Brain microvascular endothelial cell (primary cell): Measurements from ENCODE around the gene TTC36.

Experiments used
- DNase-seq: peaks from one replicate; pipeline ENCODE4 v3.0.0-alpha.2; 2020
- H3K27ac ChIP-seq: fragments of 250-450 bp; sonication (Bioruptor Pico); 2 replicates; pipeline ENCODE4 v1.5.1; 2020; ENCODE audit warnings: mild to moderate bottlenecking, moderate library complexity
- H3K27me3 ChIP-seq: fragments of 250-450 bp; sonication (Bioruptor Pico); replicated peaks from 2 replicates; pipeline ENCODE4 v1.5.1; 2020; ENCODE audit warnings: mild to moderate bottlenecking
- H3K36me3 ChIP-seq: fragments of 250-450 bp; sonication (Bioruptor Pico); replicated peaks from 2 replicates; pipeline ENCODE4 v1.5.1; 2020; ENCODE audit warnings: mild to moderate bottlenecking
- H3K4me3 ChIP-seq: 2 replicates; pipeline ENCODE4 v1.5.1; 2011; ENCODE audit warnings: low read depth, mild to moderate bottlenecking, control low read depth, low read length, moderate library complexity
- CTCF ChIP-seq: IDR thresholded peaks from 2 replicates; pipeline ENCODE4 v1.5.1; 2011; ENCODE audit warnings: low read depth, mild to moderate bottlenecking, moderate library complexity, low read length, control low read depth, inconsistent platforms; ENCODE audit errors: missing control alignments
- in situ Hi-C: cut with HindIII; loops from 2 replicates; pipeline ENCODE4 v1.10.0; 2017; ENCODE audit warnings: low sequenced_read_pairs, low pct_ligation_motif_present

TTC36 gene

GRCh38 chr11:118544010-118544646, 16.9 kb downstream of the TTC36 start:
- in situ Hi-C loops, result no loop called here
- Histone ChIP-seq H3K36me3 (no peaks in the 10 kb centered on the region), H3K27me3 (no peaks in the 10 kb centered on the region), H3K4me3 (no peak overlapping the region), H3K27ac (no peak overlapping the region)
- no peak for DNase-seq
- no peak for TF ChIP-seq CTCF

- TF ChIP-seq CTCF, result no peak
- Histone ChIP-seq H3K4me3 (no peak overlapping the region), H3K36me3 (no peaks in the 10 kb centered on the region), H3K27me3 (no peaks in the 10 kb centered on the region), H3K27ac (no peak overlapping the region)
- DNase-seq, result no peak
- in situ Hi-C loops, result no loop called here
Measured at GRCh38 chr11:118544647-118545010, 17.4 kb downstream of the TTC36 start.

- TF ChIP-seq CTCF, result no peak
- H3K27me3 ChIP-seq, result no peaks in the 10 kb centered on the region
- no peak overlapping the region for H3K4me3 ChIP-seq
- no peaks in the 10 kb centered on the region for H3K36me3 ChIP-seq
- DNase-seq, result no peak
- H3K27ac ChIP-seq, result no peak overlapping the region
- in situ Hi-C loops, result no loop called here
Measured at GRCh38 chr11:118545533-118545932, 18.3 kb downstream of the TTC36 start.

- no peaks in the 10 kb centered on the region for H3K27me3 ChIP-seq
- H3K27ac ChIP-seq, result no peak overlapping the region
- DNase-seq, result no peak
- H3K4me3 ChIP-seq, result no peak overlapping the region
- in situ Hi-C loops, result no loop called here
- no peak for TF ChIP-seq CTCF
- peaks cover 5% of the 10 kb centered on the region for H3K36me3 ChIP-seq
Measured at GRCh38 chr11:118547132-118547531, 19.9 kb downstream of the TTC36 start.

GRCh38 chr11:118552341-118552740, 25.1 kb downstream of the TTC36 start:
- in situ Hi-C loops, result no loop called here
- TF ChIP-seq CTCF, result no peak
- Histone ChIP-seq H3K27ac (no peak overlapping the region), H3K36me3 (peaks cover 14% of the 10 kb centered on the region), H3K27me3 (no peaks in the 10 kb centered on the region), H3K4me3 (no peak overlapping the region)
- no peak for DNase-seq

GRCh38 chr11:118560806-118561205, 33.5 kb downstream of the TTC36 start:
- Histone ChIP-seq H3K36me3 (peaks cover 2% of the 10 kb centered on the region), H3K4me3 (no peak overlapping the region), H3K27ac (no peak overlapping the region), H3K27me3 (no peaks in the 10 kb centered on the region)
- no peak for TF ChIP-seq CTCF
- in situ Hi-C loops, result no loop called here
- no peak for DNase-seq
